Measurements from ENCODE around the gene PDLIM3. TPM values are rescaled to one million over a fixed set of nuclear protein-coding genes. Genes with fewer than 3 reads are reported as not detected.

Gene PDLIM3
- total and polyA plus RNA-seq, 2 of the 13 experiments (the other 11 are each of a cell fraction or from before 2014, with no cell fraction given), result 5.9 to 14.0 TPM

GRCh38 chr4:185514182-185514697 lies 21.1 kb downstream of the PDLIM3 start (continued):
- TF ChIP-seq CSRNP2 (CRISPR knock-in tag; conservative IDR thresholded peaks at IDR 0.05; ENCODE audit: low read depth) (no peak), KMT2B (CRISPR knock-in tag; IDR thresholded peaks at IDR 0.05) (no peak), SNAI1 (CRISPR knock-in tag; IDR thresholded peaks at IDR 0.05; ENCODE audit: borderline replicate concordance) (no peak), ZSCAN9 (CRISPR knock-in tag; IDR thresholded peaks at IDR 0.05; ENCODE audit: borderline replicate concordance) (0 out of 2 replicates have a peak, but pooled peaks have one; percentile 6), BHLHE40 (IDR thresholded peaks at IDR 0.05; ENCODE audit: low read length) (0 out of 2 replicates have a peak, but pooled peaks have one; percentile 1), CHD4 (IDR thresholded peaks at IDR 0.05; ENCODE audit: borderline replicate concordance, low read length) (no peak), RAD51 (IDR thresholded peaks at IDR 0.05; ENCODE audit: borderline replicate concordance) (no peak), ATF4 (CRISPR knock-in tag; IDR thresholded peaks at IDR 0.05) (0 out of 4 replicates have a peak, but pooled peaks of 1 of the 2 experiments have one; percentile 4), PLSCR1 (CRISPR knock-in tag; IDR thresholded peaks at IDR 0.05; ENCODE audit: borderline replicate concordance) (no peak), SOX6 (IDR thresholded peaks at IDR 0.05) (no peak), SOX6 (CRISPR knock-in tag; IDR thresholded peaks at IDR 0.05) (no peak), ZSCAN30 (CRISPR knock-in tag; IDR thresholded peaks at IDR 0.05) (no peak), TMF1 (CRISPR knock-in tag; IDR thresholded peaks at IDR 0.05; ENCODE audit: low read depth) (no peak), ZNF263 (CRISPR knock-in tag; IDR thresholded peaks at IDR 0.05) (no peak), ZNF276 (CRISPR knock-in tag; IDR thresholded peaks at IDR 0.05; ENCODE audit: low read depth) (no peak), SIX4 (CRISPR knock-in tag; IDR thresholded peaks at IDR 0.05) (no peak), TBP (CRISPR knock-in tag; IDR thresholded peaks at IDR 0.05) (no peak), CBX1 (IDR thresholded peaks at IDR 0.05; ENCODE audit: low read depth) (no peak), DNMT3B (CRISPR knock-in tag; conservative IDR thresholded peaks at IDR 0.05) (no peak), EHMT2 (IDR thresholded peaks at IDR 0.05; ENCODE audit: borderline replicate concordance, low read depth, low read length) (no peak), NRL (CRISPR knock-in tag; IDR thresholded peaks at IDR 0.05; ENCODE audit: borderline replicate concordance) (no peak), SNAPC2 (CRISPR knock-in tag; IDR thresholded peaks at IDR 0.05) (no peak)
